Skin of body (tissue), 2 donors: ENCODE results near the gene UCKL1. TPM values are rescaled to one million over a fixed set of nuclear protein-coding genes. Genes with fewer than 3 reads are reported as not detected.
"Not testable (repeated sequence)": the region's sequence is repeated elsewhere in the genome, so short reads cannot be mapped to it uniquely, and the experiment has no call there.

Experiments
- DNase-seq: peaks from one replicate; lab custom pipeline; 2025; lab: John Stamatoyannopoulos, UW
- total RNA-seq: library from RNA; depleted of rRNA; stranded (reverse); fragments of >200 nt; gene quantifications from one replicate; pipeline ENCODE4 v1.2.3, GENCODE V29; 2014

The UCKL1 gene
- total RNA-seq, 1 donor from 2014 or later, result 23.0 TPM

DNA sequence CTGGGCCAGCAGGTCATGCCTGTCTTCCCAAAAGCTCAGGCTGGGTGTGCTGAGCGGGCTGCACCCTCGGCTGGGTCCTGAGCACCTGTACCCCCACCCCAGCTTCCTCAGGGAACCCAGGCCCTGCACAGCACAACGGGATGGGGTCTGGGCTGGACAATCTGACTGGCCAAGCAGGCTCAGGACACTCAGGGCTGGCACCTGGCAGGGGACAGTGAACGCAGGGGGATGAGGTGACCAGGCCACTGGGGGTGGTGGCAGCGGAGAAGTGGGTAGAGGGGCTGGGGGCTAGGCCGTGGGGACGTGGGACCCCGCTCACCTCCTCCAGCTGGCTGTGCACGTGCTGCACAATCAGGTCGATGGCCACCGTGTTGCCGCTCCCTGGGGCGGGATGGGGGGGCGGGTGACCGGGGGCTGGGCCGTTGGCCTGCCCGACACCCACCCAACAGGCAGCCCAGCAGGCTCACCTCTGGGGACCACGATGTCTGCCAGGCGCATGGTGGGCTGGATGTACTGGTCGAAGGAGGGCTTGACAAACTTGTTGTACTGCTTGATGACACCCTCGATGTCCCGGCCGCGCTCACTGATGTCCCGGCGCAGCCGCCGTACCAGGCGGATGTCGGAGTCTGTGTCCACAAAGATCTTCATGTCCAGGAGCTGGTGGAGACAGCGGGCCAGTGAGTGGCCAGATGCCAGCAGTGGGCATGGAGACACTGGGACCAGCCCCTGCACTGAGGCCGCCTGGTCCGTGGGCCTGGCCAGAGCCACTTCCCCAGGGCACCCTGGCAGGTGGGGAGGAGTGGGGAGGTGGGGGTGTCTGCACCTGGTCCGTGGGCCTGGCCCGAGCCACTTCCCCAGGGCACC lies 11.9 kb downstream of the UCKL1 start:
- DNase-seq, result no peak

DNA sequence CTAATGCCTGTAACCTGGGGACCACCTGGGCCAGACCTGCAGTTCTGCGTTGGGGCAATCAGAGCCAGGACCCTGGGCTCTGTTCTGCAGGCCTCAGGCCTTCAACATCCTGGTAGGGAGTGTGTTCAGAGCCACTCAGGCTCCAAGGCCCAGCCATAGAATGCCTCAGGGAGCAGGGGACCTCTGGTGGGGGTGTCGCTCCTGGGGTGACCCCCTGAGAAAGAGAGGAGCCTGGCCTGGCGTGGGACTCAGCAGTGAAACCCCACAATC lies 12.5 kb downstream of the UCKL1 start:
- no peak for DNase-seq

DNA sequence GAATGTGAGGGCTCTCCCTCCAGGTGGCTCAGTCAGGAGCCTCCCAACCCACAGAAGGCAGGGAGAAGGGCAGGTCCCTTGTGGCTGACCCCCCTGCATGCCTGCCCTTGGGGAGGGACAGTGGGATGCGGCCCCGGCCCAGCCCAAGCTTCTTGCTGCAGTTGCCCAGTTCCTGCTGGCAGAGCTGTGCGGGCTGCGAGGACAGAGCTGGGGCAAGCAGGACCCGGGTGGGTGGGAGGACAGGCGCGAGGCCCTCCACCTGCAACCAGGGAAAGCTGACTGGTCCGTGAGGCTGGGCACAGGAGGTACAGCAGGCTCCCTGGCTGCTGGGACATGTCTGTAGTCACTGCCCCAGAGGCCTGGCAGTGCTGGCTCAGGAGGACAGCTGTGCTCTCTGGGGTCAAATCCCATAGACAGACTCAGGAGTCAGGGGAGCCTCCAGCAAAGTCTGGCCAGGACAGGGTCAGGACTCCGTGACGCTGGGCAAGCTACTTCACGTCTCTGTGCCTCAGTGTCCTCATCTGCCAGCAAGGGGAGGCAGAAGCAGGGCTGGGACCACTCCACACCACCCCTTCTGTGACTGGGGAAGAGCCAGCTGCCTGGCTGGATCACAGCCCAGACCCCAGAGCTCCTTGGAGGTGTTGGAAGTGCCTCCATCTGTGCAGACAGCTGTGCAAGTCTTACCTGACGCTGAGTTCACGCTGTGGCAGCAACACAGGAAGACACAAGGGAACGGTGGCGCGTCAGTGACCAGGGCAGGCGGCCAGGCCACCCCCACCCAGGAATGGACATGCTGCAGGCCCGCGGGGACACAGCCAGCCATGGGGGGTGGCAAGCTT lies 13.0 kb downstream of the UCKL1 start:
- no peak for DNase-seq

GRCh38 chr20:63942250-63942951 lies 13.8 kb downstream of the UCKL1 start:
- no peak for DNase-seq

GRCh38 chr20:63941282-63942081 lies 14.7 kb downstream of the UCKL1 start:
- peak; percentile 34 for DNase-seq

DNA sequence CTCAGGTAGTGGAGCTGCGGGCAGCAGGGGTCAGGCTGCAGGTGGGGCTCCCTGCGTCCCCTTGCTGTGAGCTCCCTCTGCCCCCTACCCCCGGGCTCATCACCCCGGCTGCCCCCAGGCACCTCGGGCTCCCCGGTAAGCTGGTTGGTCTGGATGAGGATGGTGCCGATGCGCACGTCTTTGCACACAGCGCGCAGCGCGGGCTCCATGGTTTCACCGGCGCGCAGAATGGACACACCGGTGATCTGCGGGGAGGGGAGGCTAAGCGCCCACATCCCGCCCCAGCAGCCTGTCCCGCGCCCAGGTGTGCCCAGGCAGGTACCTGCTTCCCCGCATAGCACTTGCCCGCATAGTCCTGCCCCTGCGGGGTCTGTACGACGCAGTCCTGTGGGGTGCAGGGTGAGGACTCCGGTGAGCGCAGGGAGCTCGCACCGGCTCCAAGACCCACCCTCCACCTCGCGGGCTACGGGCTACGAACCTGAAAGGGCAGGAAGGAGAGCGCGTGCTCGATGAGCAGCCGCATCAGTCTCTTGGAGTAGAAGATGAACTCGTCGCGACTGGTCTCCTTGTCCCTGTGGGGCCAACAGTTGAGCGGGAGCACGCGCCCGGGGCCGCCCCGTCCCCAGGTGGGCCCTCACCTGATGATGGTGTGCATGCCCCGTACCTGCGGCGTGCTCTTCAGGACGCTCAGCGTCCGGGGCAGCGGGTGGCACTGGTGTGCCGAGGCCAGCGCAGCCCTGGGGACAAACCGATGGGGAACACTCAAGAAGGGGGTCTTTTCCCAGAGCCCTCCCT lies 15.5 kb downstream of the UCKL1 start:
- no peak for DNase-seq

GRCh38 chr20:63940071-63940471 lies 16.1 kb downstream of the UCKL1 start:
- DNase-seq, result no peak

DNA sequence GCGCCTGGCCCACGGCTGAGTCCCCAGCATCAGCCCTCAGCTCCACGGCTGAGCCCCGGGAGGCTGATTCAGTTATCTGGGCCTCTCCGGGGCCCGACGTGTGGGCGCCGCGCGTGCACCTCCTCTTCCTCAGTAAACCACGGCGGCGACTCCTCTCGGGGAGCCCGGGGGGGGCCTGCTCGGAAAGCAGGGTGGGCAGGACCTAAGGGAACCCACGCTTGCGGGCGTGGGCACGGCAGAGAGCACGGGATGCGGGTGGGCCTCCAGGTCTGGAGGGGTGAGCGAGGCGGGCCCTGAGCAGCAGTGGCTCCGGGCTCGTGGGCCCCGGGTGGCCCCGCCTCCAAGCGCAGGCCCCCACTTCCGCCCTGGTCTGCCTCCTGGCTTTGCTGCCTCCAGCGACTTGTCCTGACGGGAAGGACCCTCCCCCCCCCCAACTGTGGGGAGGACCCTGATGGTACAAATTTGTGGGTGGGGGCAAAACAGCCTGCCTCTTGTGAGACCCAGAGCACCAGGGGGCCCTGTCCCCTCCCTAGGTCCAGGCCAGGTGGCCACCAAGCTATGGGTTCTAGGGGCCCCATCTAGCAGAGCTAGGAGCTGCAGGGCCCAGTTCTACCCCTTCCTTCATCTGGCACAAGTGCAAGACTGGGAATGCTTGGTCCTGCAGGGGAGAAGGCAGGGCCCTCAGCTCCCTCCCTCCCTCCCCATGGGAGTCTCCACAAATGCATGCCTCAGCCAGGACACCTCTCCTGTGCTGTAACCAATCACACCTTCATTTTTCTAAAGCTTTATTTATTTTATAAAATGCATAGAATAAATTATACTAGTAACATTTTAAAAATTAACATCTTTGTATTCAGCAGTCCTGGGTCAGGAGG lies 16.9 kb downstream of the UCKL1 start:
- no peak for DNase-seq

DNA sequence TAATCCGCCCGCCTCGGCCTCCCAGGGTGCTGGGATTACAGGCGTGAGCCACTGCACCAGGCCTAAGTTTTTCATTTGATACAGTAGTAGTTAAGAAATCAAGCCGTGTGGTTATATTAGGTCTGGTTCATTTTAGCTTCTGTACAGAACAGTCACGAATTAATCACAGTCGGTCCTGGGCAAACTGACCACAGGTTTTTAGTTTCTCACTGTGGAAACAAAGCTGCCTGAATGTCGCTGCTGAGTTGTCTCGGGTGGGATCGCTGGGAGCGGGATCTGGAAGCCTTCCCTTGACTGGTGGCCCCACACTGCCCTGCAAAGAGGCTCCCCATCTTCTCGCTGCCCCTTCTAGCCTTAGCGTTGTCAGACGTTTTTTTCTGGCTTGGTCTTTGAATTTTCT lies 18.6 kb downstream of the UCKL1 start:
- DNase-seq, result no peak

DNA sequence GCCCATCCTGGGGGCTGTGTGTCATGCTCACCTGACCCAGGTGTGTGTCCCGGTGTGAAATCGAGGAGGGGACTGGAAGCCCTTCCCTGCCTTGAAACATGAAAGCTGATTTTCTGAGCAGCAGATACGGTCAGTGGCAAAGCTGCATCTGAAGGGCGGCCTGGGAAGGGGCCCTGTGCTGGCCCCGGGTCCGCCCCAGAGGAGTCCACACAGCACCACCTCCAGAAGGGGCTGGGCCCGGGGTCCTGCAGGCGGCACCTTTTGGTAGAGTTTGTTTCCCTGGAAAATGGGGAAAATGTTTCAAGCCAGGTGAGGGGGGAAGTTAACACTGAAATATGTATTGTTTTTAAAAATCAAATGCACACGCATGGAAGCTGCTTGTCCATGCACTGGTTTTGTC lies 20.8 kb downstream of the UCKL1 start:
- DNase-seq, result no peak

- DNase-seq, result no peak
These were observed 21.7 kb downstream of the UCKL1 start for GRCh38 chr20:63934271-63935068.

DNA sequence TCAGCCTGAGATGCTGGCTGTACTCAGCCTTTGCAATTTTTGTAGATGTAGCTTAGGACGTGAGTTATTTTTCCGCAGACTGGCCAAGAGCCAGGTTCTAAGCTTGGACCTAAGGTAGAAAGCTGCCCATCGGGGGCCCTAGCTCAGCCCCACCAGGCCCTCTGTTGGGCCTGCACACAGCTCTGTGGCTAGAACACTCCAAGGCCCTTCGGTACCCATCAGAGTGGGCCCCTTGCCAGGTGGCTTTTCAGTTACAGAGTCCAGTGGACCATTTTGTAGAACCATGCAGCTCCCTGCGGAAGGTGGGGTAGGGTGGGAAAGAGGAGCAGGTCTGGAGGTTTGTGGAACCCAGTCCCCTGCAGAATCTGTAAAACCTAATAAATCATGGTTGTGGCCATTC lies 22.6 kb downstream of the UCKL1 start:
- DNase-seq, result no peak

DNA sequence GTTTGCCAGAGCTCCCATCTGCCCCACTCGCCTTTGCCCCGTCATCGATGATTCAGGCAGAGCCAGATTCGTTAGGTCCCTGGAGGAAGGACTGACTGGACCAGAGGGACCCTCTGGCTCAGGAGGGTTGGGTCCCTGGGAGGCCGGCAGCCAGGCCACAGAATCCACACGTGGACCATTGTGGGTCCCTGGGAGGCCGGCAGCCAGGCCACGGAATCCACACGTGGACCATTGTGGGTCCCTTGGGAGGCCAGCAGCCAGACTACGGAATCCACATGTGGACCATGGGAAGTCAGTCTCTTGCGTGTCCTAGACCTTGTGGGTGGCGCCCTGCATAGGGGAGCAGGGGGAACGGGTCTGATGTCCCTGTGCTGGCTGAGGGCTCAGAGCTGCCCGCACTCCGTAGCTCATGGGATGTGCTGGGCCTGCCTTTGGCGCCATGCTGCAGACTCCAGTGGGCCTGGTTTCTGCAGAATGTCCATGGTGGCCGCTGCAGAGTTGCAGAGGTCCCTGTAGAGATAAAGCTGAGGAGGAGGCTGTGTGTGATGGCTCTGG lies 23.5 kb downstream of the UCKL1 start:
- no peak for DNase-seq

GRCh38 chr20:63931735-63932134 lies 24.5 kb downstream of the UCKL1 start:
- DNase-seq, result no peak

GRCh38 chr20:63930971-63931553 lies 25.2 kb downstream of the UCKL1 start:
- DNase-seq, result no peak

GRCh38 chr20:63929473-63929883 lies 26.7 kb downstream of the UCKL1 start:
- not testable (repeated sequence) for DNase-seq

- DNase-seq, result no peak
These were observed 27.1 kb downstream of the UCKL1 start for GRCh38 chr20:63929071-63929470.

DNA sequence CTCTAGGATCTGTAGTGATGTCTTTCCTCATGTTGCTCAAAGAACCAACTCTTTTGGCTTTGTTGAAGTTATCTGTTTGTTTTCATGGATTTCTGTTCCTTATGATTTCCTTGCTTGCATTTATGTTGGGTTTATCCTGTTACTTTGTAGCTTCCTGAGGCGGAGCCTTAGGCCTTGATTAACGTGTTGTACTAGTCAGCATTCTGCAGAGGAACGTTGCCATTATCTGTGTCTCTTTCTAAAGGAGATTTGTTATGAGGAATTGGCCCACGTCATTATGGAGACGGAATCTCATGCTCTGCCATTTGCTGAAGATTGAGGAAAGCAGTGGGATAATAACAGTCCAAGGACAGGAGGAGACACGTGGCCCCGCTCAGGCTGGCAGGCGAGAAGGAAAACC lies 29.9 kb downstream of the UCKL1 start:
- no peak for DNase-seq
